OCI-LY3 (cell line): ENCODE data around the gene RGL3.
"Not testable (repeated sequence)": the region's sequence is repeated elsewhere in the genome, so short reads cannot be mapped to it uniquely, and the experiment has no call there.

ENCODE experiments used
- CTCF ChIP-seq: fragments of 200-600, 300-600 bp; sonication (generic); IDR thresholded peaks from 2 replicates; pipeline ENCODE4 v1.5.1; 2014; ENCODE audit warnings: antibody characterized with exemption, low read length, low read depth
- EZH2phosphoT487 ChIP-seq: fragments of 200-600 bp; shearing (Covaris generic); IDR thresholded peaks from 2 replicates; pipeline ENCODE4 v1.6.1; 2018; ENCODE audit warnings: antibody characterized with exemption, mixed run types, low read depth

- not testable (repeated sequence) for TF ChIP-seq CTCF, EZH2phosphoT487
Measured at GRCh38 chr19:11379269-11379845, 39.8 kb downstream of the RGL3 start.
